Activated CD4-positive, alpha-beta T cell treated with anti-CD3 and anti-CD28 coated beads, Interleukin-2, amount 50 U/mL, for 4 hours (primary cell): ENCODE measurements around the gene TBC1D22A.

Source experiments
- DNase-seq, 2 experiments: peaks; one replicate each; pipeline ENCODE4 v3.0.0-alpha.2; 2020

The TBC1D22A gene

GRCh38 chr22:46941968-46942798, 179.7 kb downstream of the TBC1D22A start:
- no peak for DNase-seq

DNA sequence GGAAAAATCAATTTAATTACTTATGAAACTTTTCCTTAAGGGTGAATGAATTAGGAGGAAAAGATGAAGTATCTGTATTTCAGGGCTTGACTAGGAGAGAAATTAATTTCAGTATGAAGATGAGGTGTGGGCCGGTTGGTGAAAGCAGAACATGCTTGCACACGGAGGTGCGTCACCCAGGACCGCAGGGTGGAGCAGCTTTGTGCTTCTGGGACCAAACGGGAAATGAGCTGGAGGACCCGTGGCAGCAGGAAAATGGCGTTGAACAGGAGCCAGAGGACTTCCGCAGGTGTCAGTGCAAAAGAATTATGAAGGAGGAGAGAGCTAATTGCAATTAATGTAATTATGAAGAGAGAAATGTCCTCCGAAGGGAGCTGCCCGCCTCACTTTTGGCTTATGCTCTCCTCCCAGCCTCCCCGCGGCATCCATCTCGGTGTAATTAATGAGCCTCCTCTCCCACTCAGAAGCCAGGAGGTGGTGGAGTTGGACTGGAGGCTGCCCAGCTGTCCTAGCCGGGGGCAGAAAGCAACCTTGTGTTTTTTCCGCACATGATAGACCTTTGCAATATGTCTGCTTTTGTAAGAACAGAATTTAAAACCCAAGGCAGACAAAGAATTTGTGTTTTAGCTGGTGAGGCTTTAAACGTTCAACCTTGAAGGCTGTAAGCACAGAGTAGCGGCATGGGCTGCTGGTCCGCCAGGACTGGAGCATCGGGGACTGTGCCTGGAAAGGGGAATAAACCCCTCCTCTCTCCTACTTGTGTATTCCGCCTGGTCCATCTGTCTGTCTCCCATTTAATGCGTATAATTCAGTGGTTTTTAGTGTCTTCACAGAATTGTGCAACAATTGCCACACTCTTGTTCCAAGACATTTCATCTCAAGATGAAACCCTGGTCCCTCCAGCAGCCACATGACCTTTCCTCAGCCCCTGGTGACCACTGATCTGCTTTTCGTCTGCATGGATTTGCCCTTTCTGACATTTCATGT, 180.6 kb downstream of the TBC1D22A start:
- no peak for DNase-seq

- no peak for DNase-seq
Measured at GRCh38 chr22:46945481-46945880, 183.0 kb downstream of the TBC1D22A start.

DNA sequence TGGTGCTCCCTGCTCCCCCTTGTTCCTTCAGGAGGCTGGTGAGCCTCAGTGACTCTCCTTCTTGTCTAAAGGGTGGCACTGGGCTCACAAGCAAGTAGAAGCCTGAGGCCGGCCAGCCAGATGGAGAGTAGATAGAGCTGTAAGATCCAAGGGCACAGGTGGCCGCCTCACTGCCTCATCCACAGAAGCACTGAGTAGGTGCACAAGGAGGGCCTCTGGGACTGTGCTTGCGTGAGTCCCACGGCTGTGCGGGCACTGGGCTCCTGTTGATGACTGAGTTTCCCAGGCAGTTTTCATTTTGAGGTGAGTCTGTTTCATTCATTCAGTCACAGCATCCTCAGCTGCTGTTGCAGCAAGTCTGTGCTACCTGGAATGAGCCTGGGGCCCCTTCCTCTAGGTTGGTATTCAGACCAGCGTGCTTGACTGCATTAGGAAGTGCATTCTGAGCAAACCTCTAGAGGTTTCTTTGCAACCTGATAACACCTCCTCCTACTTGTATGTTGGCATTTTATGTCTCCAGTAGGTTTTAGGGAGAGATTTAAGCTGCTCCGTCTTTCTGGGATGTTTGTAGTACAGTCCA, 184.0 kb downstream of the TBC1D22A start:
- DNase-seq: no peak

DNA sequence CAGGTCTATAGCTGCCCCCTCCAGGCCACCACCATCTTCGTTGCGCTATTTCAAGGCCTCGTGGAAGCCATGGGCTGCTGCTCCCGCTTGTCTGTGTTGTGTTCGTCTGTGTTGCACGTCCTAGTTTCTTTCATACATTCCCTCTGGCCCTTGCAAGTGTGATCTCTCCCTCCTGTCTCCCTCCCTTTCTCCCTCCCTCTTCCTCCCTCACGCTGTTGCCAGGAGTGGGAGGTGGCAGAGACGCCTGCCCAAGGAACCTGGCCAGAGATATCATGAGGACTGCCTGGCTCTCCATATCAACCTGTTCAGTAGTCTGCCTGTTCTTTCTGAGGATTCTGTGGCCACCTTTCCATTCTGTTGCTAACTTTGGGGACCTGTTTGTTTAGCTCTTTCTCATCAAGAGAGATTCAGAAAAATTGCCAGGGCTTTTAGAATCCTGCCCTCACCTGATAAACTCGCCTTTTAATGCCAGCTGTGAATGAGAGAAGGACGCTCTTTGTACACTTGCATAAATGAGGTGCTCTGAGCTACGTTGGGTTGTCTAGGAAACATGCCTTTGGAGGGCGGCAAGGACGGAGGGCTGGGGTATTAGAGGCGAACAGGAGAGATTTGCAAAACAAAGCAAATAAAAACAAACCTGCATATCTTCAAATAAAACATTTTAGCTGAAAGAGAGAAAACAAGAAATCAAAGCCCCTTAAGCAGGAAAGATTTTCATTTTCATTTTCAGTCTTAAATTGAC, 185.2 kb downstream of the TBC1D22A start:
- no peak for DNase-seq

- no peak for DNase-seq
Measured at GRCh38 chr22:46948411-46949144, 186.1 kb downstream of the TBC1D22A start.

DNA sequence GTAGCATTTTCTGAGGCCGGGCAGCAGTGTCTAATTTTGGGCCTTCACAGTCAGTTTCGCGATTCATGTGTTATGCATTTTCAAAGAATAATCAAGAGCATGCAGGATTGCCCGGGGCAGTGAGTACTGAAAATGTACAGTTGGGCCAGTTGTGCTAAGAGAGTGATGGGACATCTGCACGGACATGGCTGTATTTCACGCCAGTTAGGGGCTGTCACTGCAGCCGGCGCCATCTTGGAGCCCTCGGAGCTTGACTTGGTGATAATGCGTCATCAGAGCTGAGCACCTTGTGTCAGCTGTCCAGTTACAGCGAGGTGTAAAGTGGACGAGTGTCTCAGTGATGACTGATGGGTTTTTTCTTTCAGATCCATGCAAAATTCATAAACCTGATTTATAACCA, 188.9 kb downstream of the TBC1D22A start:
- DNase-seq: no peak

DNA sequence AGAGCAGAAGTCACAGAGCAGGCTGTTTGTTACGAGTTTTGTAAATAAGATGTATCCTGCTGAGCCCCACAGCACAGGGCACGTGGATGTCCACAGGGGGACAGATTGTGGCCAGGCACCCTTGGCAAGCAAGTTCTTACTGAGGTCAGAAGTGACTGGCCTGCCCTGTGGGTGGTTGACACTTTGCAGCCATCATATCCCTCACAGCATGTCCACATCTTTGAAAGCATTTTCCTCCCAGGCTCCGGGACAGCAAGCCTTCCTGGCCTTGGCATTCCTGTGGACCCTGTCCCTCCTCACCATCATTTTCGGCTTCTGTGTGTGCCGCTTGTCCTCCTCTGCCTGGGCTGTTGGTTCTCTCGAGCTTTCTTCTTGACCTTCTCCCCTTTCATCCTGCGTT, 189.5 kb downstream of the TBC1D22A start:
- no peak for DNase-seq

- DNase-seq: no peak
Measured at GRCh38 chr22:46953968-46954765, 191.7 kb downstream of the TBC1D22A start.

DNA sequence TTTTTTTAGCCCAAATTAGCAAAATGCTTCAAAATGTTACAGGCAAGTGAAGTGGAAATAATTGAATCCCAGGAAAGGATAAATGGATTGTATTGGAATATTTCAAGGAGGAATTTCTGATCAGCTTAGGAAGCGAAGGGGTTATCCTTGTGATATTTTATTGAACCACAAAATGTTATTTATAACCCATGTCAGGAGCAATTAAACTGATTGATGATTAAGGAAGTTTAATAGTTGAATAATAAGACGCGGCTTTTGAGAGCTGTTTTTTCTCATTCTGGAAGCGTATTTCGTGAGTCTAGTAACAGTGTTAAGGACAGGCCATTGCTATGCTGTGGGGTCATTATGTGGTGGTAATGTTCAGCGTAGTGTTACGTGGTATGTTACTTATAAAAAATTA, 192.3 kb downstream of the TBC1D22A start:
- no peak for DNase-seq

- no peak for DNase-seq
Measured at GRCh38 chr22:46956498-46957215, 194.2 kb downstream of the TBC1D22A start.

DNA sequence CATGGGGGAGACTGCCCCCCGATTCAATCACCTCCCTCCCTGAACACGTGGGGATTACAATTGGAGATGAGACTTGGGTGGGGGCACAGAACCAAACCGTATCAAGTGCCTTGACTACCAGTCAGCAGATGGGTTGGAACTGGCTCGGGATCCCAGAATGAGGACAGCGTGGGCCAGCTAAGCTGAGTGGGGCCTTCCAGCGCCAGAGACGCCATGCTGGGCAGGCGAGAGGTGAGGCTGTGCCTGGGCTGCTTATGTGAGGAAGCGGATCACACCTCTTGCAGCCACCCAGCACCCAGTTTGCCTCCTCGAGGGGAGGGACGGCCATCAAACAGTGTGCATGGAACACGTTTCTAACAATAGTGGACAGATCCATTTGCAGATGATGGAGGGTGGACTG, 195.1 kb downstream of the TBC1D22A start:
- DNase-seq: no peak

GRCh38 chr22:46958191-46958590, 195.7 kb downstream of the TBC1D22A start:
- DNase-seq: no peak

DNA sequence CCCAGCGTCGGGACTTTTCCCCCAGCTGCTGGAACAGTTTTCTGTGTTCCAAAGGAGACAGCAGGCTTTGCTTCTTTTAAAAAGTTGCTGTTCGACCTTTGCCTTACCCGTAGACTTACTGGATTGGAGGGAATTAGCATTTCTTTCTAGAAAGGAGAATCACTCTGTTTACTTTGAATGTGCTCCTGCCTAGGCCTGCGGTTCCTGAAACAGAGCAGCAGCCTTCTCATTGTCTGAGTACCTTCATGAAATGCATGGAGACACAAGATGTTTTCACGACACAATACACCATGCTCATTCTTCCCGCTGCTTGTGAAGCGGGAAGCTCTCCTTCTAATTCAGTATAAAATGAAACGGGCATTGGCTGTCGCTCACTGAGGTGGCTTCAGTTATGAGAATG, 196.2 kb downstream of the TBC1D22A start:
- no peak for DNase-seq

GRCh38 chr22:46959369-46959768, 196.9 kb downstream of the TBC1D22A start:
- DNase-seq: no peak

- DNase-seq: no peak
Measured at GRCh38 chr22:46961591-46962295, 199.3 kb downstream of the TBC1D22A start.

GRCh38 chr22:46962406-46962805, 200.0 kb downstream of the TBC1D22A start:
- DNase-seq: no peak

- DNase-seq: no peak
Measured at GRCh38 chr22:46963672-46964545, 201.5 kb downstream of the TBC1D22A start.
